Measurements from ENCODE around the gene ART5.

DNA sequence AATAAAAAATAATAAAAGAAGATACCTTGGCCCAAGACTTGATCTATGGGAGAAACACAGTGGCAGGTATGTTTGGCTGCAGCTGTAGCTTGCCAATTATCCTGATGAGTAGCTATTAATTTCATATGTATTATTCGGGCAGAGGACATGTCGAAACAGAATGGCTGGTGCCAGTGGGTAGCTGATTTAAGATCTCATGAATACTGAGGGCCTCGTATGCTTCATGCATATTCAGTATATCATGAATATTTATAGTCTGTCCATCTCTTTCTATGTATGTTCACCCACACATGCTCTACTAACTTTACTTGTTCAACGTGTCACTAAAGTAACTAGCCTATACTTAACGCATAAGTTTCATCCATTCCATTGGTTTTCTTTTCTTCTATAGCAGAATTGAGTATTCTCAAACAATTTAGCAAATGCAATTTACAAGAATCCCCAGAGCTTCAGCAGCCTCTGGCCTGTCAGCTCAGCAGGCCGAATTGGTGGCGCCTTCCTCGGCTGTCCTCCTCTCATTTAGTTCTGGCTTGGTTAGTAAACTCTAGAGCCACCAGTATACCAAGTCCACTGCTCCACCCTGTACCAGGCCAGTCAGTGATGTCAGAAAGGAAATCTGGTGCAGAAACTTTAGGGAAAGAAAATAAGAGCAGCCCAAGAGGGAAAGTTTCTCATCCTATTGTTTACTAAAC, 17.9 kb downstream of the ART5 start:
- no peak for TF ChIP-seq CTCF (conservative IDR thresholded peaks at IDR 0.05; ENCODE audit: low read length)
- no peak for TF ChIP-seq EZH2phosphoT487 (IDR thresholded peaks at IDR 0.05; ENCODE audit: borderline replicate concordance, low read depth, low read length)

Measured in OCI-LY7 (cell line).